Fibroblast of skin of right quadriceps (primary cell): ENCODE data around the gene COPS6.

ENCODE experiments used
- DNase-seq: peaks from one replicate; pipeline ENCODE4 v3.0.0-alpha.2; 2013

Gene COPS6

DNA sequence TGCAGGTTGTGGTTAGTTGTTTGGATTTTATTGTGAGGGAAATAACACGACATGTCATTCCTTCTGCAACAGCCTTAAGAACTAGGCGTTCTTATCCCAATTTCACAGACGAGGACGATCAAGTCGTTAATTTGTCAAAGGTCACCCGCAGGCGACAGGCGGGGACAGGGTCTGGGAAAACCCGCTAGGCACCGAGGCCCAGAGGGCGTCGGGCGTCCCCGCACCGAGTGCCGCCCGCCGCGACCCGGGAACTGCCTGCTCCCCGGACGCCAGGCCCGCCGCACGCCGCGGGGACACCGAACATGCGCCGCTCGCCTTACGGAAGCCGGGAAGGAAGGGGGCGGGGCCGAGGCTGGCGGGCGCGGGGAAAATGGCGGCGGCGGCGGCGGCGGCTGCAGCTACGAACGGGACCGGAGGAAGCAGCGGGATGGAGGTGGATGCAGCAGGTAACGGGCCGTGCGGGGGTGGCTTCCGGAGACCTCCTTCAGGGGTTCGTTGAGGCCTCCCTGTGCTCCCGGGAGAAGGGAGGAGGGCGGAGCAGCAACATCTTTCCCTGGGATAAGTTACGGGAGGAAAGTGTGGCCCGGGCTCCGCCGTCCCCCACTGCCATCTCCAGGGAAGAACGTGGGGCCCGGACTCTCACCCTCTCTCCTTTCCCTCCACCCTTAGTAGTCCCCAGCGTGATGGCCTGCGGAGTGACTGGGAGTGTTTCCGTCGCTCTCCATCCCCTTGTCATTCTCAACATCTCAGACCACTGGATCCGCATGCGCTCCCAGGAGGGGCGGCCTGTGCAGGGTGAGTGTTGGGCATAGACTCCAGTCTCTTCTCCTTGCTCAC is at the start of gene COPS6:
Gene COPS6, plus strand, starts transcription at position 349 of the 837 bp plus-strand sequence. Its CDS starts 22 bp downstream, at position 371.
- peak; percentile 80 for DNase-seq

DNA sequence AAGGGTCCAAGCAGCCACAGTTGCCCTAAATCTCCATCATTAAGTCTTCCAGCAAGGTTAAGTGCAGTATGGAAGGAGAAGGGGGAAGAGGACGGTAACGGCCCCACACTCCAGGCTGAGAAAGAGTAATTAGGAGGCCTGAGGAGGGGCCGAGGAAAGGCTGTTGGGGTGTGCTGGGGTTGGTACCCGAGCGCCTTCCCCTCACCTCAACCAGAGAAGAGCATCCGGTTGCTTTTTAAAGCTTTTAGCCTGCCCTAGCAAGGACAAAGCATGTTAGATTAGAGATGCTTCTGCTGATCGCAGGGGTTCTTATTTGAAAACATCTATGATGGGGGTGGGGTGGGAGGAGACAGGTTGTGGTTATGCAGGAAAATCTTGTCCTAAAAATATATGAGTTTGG is 48.2 kb upstream of the COPS6 start:
- no peak for DNase-seq

DNA sequence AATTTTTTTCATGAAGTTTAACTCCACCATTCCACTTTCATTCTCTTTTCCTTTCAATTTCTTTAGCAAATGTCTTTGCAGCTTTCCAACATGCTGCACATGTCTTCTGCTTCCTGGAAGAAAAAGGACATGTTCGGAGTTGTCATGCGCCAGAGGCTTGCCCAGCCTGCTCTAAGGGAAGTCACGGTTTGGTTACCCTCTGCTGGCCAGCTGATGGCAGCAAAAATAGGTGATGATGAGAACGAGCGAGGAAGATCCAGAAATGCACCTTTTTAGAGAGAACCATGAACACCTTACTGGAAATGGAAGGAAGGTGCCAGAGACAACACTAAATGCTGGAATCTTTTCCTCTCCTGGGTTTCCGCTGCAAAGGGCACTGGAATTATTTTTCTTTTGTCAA is 44.1 kb upstream of the COPS6 start:
- DNase-seq = no peak

DNA sequence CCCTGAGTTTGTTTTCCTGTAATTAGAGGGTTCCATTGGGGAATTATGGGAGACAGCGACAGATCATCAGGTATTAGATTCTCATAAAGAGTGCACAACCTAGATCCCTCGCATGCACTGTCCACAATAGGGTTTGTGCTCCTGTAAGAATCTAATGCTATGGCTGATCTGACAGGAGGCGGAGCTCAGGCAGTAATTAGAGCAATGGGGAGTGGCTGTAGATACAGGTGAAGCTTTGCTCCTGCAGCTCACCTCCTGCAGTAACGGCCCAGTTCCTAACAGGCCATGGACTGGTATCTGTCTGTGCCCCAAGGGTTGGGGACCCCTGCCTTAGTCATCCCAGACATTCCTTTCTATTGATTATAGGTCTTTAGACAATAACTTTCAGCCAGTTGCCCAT is 40.1 kb upstream of the COPS6 start:
- no peak for DNase-seq

DNA sequence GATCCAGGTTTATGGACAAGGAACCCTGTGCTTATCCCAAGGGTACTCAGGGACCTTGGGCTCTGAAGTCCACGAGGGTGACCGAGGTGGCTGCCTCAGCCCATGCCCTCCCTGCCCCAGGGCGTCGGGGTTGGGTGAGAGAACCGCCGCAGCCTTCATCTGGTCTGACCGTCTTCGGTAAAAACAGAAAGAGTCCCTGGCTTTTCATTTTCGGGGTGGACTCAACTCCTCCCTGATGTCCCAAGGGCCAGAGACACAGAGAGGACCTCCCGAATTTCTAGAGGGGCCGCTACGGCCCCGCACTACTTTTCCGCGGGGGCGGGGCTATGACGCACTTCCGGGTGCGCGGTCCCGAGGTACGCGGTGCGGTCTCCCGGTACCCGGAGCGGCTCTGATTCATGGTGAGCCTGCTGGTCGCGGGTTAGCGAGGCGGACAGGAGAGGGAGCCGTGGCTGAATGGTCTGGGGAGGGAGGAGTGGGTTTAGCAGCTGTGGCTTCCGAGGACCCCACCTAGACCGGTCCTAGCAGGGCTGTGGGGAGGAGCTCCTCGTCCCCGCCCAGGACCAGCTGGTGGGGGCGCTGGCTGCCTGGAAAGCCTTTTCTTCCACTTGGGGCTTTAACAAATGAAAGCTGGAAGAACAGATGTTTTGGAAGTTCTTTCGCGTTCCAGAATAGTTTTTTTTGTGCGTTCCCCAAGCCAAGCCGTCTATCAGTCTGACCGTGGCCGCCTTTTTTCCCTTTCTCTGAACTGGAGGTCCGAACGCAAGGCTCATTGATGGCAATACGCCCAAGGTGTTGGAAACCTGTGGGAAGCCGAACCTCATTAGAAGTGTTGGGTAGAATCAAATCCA is 39.1 kb upstream of the COPS6 start, which contains the start of gene ZSCAN21:
Gene ZSCAN21, plus strand, starts transcription at position 334 of the 851 bp plus-strand sequence. CDS start 7,233 bp downstream, outside the sequence.
- peak; percentile 84 for DNase-seq

DNA sequence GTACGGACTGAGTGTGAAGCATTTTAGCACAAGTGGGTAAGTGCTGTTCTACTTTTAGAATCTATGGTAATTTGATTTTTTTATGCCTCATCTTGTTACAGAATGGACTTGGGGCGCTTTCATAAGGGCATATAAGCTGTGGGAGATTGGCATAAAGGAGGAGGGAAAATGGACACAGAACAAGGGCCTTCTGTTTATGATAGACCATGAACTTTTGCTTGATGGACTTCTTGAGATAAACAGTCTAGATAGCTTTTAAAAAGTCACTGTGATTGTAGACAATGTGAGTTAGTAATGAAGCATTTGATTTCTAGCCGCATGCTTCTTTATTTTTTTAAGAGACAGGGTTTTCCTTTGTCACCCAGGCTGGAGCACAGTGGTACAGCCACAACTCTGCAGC is 37.2 kb upstream of the COPS6 start:
- DNase-seq = no peak

DNA sequence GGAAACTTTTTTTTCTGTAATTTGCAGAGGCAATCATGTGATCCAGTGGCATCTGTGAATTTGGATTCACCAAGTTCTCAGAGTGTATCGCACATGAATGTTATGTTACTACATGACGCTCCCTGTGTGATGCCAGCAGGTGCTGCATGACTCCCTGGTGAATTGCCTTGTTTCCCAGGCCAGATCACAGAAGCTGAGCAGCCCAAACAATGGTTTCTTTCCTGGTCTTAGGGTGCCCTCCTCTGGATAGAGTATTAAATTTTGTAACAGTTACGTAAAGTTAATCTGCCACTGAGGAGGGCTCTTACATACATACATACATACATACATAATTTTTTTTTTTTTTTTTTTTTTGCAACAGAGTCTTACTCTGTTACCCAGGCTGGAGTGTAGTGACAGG is 35.6 kb upstream of the COPS6 start:
- peak; percentile 32 for DNase-seq

DNA sequence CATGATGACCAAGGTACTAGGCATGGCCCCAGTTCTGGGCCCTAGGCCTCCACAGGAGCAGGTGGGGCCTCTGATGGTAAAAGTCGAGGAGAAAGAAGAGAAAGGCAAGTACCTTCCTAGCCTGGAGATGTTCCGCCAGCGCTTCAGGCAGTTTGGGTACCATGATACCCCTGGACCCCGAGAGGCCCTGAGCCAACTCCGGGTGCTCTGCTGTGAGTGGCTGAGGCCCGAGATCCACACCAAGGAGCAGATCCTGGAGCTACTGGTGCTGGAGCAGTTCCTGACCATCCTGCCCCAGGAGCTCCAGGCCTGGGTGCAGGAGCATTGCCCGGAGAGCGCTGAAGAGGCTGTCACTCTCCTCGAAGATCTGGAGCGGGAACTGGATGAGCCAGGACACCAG is 31.8 kb upstream of the COPS6 start:
- DNase-seq = no peak

DNA sequence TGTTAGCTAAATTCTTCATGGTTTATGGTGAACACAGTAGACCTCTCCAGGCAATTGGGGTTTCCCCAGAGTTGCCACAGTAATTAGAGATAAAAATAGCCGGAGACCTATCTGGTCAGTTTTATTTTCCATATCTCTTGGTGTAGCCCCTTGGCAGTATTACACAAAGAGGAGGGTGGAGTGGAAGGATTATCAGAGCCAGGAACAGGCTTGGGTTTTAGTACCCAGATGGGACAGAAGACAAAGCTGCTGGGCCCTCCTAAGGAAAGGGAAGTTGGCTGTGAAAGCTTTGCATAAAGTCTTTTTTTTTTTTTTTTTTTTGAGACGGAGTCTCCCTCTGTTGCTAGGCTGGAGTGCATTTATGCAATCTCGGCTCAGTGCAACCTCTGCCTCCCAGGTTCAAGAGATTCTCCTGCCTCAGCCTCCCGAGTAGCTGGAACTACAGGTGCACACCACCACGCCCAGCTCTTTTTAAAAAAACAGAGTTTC is 29.5 kb upstream of the COPS6 start:
- no peak for DNase-seq

DNA sequence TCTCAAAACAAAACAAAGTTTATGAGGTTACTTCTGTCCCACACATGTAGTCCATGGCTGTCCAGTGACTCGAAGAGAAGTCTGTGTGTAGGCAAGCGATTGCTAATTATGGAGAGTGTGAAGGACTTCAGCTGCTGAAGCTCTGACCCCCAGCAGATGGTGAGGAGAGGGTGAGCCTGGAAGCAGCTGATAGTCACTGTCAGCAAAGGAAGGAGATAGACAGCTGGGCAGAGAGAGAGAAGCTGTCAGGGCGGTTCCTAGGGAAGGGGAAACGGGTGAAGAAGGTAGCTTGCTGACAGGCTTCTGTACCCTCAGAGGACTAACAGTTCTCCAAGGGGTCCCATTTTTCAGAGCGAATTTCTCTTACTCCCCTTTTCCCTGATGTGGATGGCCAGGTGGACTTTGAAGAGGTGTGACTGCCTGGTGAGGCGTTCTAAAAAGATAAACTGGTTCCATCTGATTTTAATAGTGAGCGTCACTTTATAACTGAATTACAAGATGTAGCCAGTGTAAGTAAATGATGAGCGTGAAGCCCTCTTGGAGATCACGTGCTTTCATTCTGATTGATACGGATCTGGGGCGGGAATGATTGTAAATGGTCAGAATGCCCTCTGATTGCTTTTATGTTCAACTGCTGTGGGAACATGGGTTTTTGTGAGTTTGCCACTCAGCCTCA is 27.1 kb upstream of the COPS6 start:
- DNase-seq = no peak

DNA sequence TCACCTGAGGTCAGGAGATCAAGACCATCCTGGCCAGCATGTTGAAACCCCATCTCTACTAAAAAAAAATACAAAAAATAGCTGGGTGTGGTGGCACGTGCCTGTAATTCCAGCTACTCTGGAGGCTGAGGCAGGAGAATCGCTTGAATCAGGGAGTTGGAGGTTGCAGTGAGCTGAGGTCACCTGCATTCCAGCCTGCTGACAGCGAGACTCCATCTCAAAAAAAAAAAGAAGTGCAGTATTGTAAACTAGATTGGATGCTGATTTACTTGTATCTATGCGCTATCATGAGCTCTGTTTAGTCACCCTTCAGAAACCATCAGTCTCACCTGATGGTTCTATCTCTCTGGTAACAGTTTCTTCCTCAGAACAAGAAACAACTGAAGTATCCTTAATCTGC is 25.4 kb upstream of the COPS6 start:
- no peak for DNase-seq

DNA sequence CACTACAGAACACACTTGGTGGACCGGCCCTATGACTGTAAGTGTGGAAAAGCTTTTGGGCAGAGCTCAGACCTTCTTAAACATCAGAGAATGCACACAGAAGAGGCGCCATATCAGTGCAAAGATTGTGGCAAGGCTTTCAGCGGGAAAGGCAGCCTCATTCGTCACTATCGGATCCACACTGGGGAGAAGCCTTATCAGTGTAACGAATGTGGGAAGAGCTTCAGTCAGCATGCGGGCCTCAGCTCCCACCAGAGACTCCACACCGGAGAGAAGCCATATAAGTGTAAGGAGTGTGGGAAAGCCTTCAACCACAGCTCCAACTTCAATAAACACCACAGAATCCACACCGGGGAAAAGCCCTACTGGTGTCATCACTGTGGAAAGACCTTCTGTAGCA is 24.6 kb upstream of the COPS6 start:
- DNase-seq = no peak

DNA sequence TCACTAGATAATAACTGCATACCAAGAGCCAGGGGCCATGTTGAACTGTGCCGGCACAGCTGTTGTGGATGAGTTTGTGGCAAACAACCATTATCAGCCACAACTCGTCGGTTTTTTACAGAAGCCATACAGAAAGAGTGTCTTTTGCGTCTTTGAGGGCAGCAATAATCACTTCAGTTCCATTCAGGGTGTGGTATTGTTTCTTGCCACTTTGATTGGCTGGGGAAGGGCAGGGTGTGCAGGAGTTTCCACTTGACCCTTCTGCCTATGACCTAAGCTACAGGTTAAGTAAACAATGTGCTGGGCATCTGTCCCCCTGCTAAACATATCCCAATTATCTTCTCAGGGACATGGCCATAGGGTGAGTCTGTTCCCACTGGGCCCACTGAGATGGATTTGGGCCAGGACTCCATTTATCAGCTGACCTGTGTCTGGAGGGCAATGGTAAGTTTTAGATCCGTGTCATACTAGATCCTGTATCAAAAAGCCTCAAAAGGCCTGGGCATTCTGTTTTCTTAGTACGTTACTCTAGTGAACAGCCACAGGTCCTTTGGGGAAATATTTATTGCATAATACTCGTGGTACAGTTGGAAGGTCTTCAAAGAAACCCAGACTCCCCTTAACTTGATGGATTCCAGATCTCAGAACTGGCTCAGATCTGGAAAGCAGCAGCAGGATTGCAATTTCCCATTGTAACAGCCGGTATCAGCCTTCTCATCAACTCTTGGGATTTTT is 23.1 kb upstream of the COPS6 start:
- DNase-seq = peak; percentile 73

DNA sequence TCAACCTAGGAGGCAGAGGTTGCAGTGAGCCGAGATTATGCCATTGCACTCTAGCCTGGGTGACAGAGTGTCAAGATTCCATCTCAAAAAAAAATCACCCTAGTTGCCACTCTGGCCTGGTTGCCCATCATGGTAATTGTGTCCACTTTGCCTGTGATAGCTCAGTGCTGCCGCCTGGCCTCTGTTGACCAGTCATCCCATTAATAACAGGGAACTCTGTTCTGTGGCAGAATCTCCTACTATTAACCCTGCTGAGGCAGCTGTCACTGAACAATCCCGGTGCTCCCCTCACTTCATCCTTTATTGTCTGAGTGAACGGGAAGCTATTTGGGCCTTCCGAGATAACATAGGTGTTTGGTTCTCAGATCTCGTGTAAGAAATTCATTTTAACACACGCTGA is 21.8 kb upstream of the COPS6 start:
- DNase-seq = no peak

DNA sequence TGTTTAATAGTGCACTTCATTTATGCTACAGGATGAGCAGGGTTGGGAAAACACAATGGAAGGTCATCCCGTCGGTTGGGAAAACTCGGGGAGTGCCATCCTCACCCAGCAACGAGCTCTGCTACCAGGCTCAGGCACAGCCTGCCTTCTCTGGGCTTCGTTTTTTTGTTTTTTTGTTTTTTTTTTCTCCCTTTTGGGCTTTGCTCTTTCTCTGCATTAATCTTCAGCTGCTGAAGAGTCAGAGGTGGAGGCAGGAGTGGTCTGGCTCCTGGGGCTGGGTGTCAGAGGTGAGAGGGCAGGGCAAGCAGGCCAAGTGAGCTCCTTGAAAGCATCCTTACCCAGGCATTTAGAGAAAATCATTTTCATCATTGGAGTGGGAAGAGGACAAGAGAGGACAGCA is 18.8 kb upstream of the COPS6 start:
- no peak for DNase-seq

DNA sequence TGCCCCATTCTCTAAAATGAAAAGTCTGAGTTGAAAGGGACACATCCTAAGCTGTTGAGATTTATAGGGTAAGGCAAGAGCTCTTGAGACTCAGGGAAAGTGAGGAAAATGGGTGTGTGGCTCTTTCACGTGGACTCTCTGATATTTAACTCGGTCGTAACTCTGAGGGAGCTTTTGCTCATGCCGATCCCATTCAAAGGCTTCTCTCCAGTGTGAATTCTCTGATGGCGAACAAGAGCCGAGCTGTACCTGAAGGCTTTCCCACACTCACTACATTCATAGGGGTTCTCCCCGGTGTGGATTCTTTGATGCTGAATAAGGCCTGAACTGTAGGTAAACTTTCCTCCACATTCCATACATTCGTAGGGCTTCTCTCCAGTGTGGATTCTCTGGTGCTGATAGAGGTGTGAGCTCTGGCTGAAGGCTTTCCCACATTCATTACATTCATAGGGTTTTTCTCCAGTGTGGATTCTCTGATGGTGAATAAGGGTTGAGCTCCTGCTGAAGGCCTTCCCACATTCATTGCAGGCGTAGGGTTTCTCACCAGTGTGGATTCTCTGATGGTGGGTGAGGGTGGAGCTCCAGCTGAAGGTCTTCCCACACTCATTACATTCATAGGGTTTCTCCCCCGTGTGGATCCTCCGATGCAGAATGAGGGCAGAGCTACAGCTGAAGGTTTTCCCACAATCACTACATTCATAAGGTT is 17.6 kb upstream of the COPS6 start:
- no peak for DNase-seq

DNA sequence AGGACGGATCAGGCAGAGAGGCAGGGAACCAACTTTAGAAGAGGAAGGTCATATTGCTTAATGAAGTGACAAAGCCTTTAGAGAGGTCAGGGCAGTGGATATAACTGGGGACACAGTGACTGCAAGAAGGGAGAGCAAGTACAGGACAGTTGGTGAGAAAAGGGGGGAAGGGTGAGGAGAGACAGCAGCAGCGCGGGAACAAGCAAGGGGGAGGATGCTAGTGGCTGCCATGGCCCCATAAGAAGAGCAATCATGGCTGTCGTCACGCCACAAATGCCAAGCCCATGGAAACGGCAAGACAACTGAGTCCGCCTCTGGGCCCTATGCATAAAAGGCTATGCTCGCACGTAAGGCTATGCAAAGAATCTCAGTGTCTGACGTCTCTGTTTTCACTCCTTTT is 16.3 kb upstream of the COPS6 start:
- no peak for DNase-seq

DNA sequence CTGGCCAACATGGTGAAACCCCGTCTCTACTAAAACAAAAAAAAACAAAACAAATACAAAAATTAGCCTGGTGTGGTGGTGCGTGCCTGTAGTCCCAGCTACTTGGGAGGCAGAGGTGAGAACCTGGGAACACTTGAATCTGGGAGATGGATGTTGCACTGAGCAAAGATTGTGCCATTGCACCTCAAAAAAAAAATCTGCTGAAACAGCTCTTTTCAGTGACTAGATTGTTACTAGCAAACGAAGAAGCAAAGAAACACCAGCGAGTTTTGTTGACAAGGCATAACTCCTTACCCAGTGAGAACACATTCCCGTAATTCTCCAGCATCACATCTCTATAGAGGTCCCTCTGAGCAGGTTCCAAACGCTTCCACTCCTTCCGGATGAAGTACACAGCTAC is 13.9 kb upstream of the COPS6 start:
- no peak for DNase-seq

DNA sequence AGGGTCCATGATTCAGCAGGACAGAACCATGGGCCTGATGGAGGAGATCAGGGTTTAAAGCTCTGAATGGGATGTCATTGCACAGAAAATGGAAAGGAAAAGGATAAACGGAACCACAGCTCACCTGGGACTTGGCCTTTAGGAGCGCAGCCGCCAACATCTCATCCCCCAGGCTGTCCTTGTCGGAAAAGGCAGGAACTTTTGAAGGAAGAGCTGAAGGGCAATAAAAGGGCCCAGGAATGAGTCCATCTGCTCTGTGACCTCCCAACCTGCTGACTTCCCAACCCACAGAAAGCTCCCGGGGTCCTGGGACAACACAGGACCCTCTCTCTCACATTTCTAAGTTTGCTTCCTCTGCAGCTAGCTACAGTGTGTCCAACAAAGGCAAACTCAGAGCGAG is 13.4 kb upstream of the COPS6 start:
- no peak for DNase-seq

DNA sequence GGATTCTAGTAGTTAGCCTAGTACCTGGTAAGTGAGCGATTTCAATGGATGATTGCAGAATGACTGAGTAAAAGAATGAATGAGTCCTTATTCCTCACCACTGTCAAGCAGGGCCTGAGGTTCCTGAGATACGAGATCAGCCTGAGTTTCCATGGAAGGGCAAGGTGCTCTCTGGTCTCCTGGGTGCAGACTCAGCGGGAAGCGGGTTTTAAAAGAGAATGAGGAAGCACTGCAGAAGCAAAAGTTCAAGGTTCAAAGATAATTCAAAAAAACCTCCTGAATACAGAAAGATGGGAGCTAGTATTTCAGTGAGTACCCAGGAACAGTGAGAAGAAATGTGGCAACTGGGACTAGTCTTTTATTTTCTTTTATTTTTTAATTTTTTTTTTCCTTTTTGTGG is 11.6 kb upstream of the COPS6 start:
- no peak for DNase-seq

DNA sequence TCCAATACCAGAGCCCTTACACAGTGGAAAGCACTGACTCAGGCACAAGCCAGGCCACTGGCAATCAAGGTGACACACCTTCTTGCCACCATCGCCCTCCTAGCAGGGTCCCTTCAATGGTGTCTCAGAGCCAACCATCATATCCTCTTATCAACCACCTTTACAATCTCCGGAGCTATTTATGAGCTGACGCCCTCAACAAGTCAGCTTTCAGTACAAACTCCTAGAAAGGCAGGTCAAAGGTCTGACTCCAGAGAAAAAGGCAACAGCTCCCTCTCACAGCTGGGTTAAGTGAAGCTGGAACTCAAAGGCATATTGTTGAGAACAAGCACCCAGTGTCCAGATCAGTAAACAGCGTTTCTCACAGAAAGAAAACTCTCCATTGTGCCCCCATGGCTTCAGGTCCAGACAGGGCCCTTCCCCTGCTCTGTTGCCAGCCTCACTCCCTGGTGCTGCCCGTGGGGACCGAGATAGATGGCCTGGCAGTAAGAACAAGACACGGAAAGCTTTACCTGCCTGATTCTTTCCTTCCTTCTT is 9.7 kb upstream of the COPS6 start:
- DNase-seq = no peak
